ENCODE results near the gene RAD23B.

The RAD23B gene

GRCh38 chr9:107360098-107360497 lies 77.0 kb downstream of the RAD23B start:
- in situ Hi-C loops (cut with MboI; ENCODE audit: low pct_unique_long_range_greater_than_20kb, low sequenced_read_pairs), result no loop called here
- DNase-seq, result no peak

- in situ Hi-C loops (cut with MboI; ENCODE audit: low pct_unique_long_range_greater_than_20kb, low sequenced_read_pairs), result no loop called here
- DNase-seq, result no peak
Observed at GRCh38 chr9:107361816-107362215, 78.7 kb downstream of the RAD23B start.

GRCh38 chr9:107363516-107364152 lies 80.6 kb downstream of the RAD23B start:
- in situ Hi-C loops (cut with MboI; ENCODE audit: low pct_unique_long_range_greater_than_20kb, low sequenced_read_pairs), result no loop called here
- no peak for DNase-seq

- no peak for DNase-seq
- in situ Hi-C loops (cut with MboI; ENCODE audit: low pct_unique_long_range_greater_than_20kb, low sequenced_read_pairs), result no loop called here
Observed at GRCh38 chr9:107367727-107368502, 84.8 kb downstream of the RAD23B start.

- in situ Hi-C loops (cut with MboI; ENCODE audit: low pct_unique_long_range_greater_than_20kb, low sequenced_read_pairs), result no loop called here
Observed at GRCh38 chr9:107368696-107369095, 85.6 kb downstream of the RAD23B start.

GRCh38 chr9:107373809-107374208 lies 90.7 kb downstream of the RAD23B start:
- no peak for DNase-seq
- in situ Hi-C loops (cut with MboI; ENCODE audit: low pct_unique_long_range_greater_than_20kb, low sequenced_read_pairs), result no loop called here

More at GRCh38 chr9:107368696-107369095, 85.6 kb downstream of the RAD23B start:
- DNase-seq, result no peak

- in situ Hi-C loops (cut with MboI; ENCODE audit: low pct_unique_long_range_greater_than_20kb, low sequenced_read_pairs), result no loop called here
- DNase-seq, result no peak
Observed at GRCh38 chr9:107375001-107375400, 91.9 kb downstream of the RAD23B start.

GRCh38 chr9:107375651-107376369 lies 92.7 kb downstream of the RAD23B start:
- in situ Hi-C loops (cut with MboI; ENCODE audit: low pct_unique_long_range_greater_than_20kb, low sequenced_read_pairs), result no loop called here
- no peak for DNase-seq

GRCh38 chr9:107378006-107378405 lies 94.9 kb downstream of the RAD23B start:
- DNase-seq, result no peak

More at GRCh38 chr9:107378006-107378405, 94.9 kb downstream of the RAD23B start:
- in situ Hi-C loops (cut with MboI; ENCODE audit: low pct_unique_long_range_greater_than_20kb, low sequenced_read_pairs), result no loop called here

All from KBM-7 (cell line).